Measurements from ENCODE around the gene PHETA2.

Gene PHETA2

GRCh38 chr22:42074132-42074811, at the start of gene PHETA2:
Gene PHETA2, plus strand, starts transcription at chr22:42074248. Its CDS starts 3,046 bp downstream, at chr22:42077294.
- DNase-seq: peak; percentile 68

GRCh38 chr22:42025421-42025820, 48.6 kb upstream of the PHETA2 start:
- no peak for DNase-seq

GRCh38 chr22:42026705-42027104, 47.3 kb upstream of the PHETA2 start:
- DNase-seq: no peak

- no peak for DNase-seq
These were observed 40.5 kb upstream of the PHETA2 start for GRCh38 chr22:42033263-42034181.

GRCh38 chr22:42035256-42035655, 38.8 kb upstream of the PHETA2 start:
- no peak for DNase-seq

GRCh38 chr22:42039271-42039670, 34.8 kb upstream of the PHETA2 start:
- no peak for DNase-seq

GRCh38 chr22:42041784-42042183, 32.3 kb upstream of the PHETA2 start:
- DNase-seq: no peak

GRCh38 chr22:42050641-42051180, 23.3 kb upstream of the PHETA2 start:
- DNase-seq: no peak

GRCh38 chr22:42052765-42053164, 21.3 kb upstream of the PHETA2 start:
- no peak for DNase-seq

- no peak for DNase-seq
These were observed 17.1 kb upstream of the PHETA2 start for GRCh38 chr22:42056757-42057511.

GRCh38 chr22:42060489-42060888, 13.6 kb upstream of the PHETA2 start:
- DNase-seq: no peak

- no peak for DNase-seq
These were observed 13.0 kb upstream of the PHETA2 start for GRCh38 chr22:42061041-42061440.

GRCh38 chr22:42062506-42063170, 11.4 kb upstream of the PHETA2 start:
- no peak for DNase-seq

- no peak for DNase-seq
These were observed 9.4 kb upstream of the PHETA2 start for GRCh38 chr22:42064629-42065028.

GRCh38 chr22:42065438-42066125, 8.5 kb upstream of the PHETA2 start:
- no peak for DNase-seq

- DNase-seq: no peak
These were observed 7.8 kb upstream of the PHETA2 start for GRCh38 chr22:42066126-42066761.

GRCh38 chr22:42066937-42067336, 7.1 kb upstream of the PHETA2 start:
- no peak for DNase-seq

GRCh38 chr22:42067671-42068251, 6.3 kb upstream of the PHETA2 start:
- no peak for DNase-seq

GRCh38 chr22:42068291-42068690, 5.8 kb upstream of the PHETA2 start:
- no peak for DNase-seq

GRCh38 chr22:42069801-42070516, 4.1 kb upstream of the PHETA2 start:
- DNase-seq: no peak
